Mesothelial cell of epicardium (in vitro differentiated cells): ENCODE measurements around the gene DHX58. TPM values are rescaled to one million over a fixed set of nuclear protein-coding genes. Genes with fewer than 3 reads are reported as not detected.

Source experiments
- DNase-seq, 2 experiments: peaks; one replicate each; pipeline ENCODE4 v3.0.0; 2021; ENCODE audit warnings: low spot score in 2 of 2; ENCODE audit not compliant: unreplicated experiment in 2 of 2
- H3K27ac Mint-ChIP-seq: 2 replicates; pipeline ENCODE4 v1.8.0; 2021; ENCODE audit warnings: mixed read lengths
- H3K27me3 Mint-ChIP-seq: 2 replicates; pipeline ENCODE4 v1.8.0; 2021; ENCODE audit warnings: low read depth, mixed read lengths
- H3K36me3 Mint-ChIP-seq: 2 replicates; pipeline ENCODE4 v1.8.0; 2021; ENCODE audit warnings: mixed read lengths
- H3K4me1 Mint-ChIP-seq: 2 replicates; pipeline ENCODE4 v1.8.0; 2021; ENCODE audit warnings: mixed read lengths
- H3K4me3 Mint-ChIP-seq: 2 replicates; pipeline ENCODE4 v1.8.0; 2021; ENCODE audit warnings: mild to moderate bottlenecking, moderate library complexity, mixed read lengths
- H3K9me3 Mint-ChIP-seq: 2 replicates; pipeline ENCODE4 v1.8.0; 2021; ENCODE audit warnings: mixed read lengths
- CTCF ChIP-seq: fragments of 200-600 bp; sonication (generic); IDR thresholded peaks from one replicate; pipeline ENCODE4 v1.5.0; 2021; ENCODE audit warnings: antibody characterized with exemption; ENCODE audit not compliant: unreplicated experiment
- total RNA-seq: library from RNA; stranded (reverse); gene quantifications from 3 replicates; pipeline ENCODE4 v1.2.1, GENCODE V29; 2021

The DHX58 gene
- total RNA-seq, 1 donor from 2014 or later = 11.3 TPM

DNA sequence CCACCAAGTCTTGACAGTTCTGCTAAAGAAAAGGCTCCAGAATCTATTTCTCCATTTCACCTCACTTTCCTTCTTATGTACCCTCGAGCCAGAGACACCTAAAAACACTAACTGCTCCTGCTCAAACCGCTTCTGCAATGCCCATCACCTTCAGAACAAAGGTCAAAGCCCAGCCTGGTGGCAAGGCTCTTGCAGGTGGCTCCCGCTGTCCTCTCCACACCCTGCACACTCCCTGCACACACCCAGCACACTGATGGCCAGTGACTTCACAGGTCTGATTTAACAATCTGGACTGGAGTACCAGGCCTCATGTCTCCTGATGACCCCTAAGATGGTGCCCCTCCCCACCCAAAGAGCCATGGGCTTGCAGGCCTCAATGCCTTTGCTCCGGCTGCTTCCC, 52.3 kb downstream of the DHX58 start:
- Mint-ChIP-seq H3K36me3 (no peaks in the 10 kb centered on the region), H3K9me3 (no peaks in the 10 kb centered on the region), H3K27me3 (peaks cover 3% of the 10 kb centered on the region), H3K4me3 (no peak overlapping the region), H3K27ac (no peak overlapping the region), H3K4me1 (peaks cover 7% of the 10 kb centered on the region)
- DNase-seq = no peak
- TF ChIP-seq CTCF = no peak

- peaks cover 6% of the 10 kb centered on the region for H3K27me3 Mint-ChIP-seq
- peaks cover 11% of the 10 kb centered on the region for H3K4me1 Mint-ChIP-seq
- no peak for TF ChIP-seq CTCF
- H3K9me3 Mint-ChIP-seq = no peaks in the 10 kb centered on the region
- H3K27ac Mint-ChIP-seq = no peak overlapping the region
- H3K4me3 Mint-ChIP-seq = no peak overlapping the region
- H3K36me3 Mint-ChIP-seq = no peaks in the 10 kb centered on the region
- no peak for DNase-seq
These were observed 52.7 kb downstream of the DHX58 start for GRCh38 chr17:42059815-42060214.

- peaks cover 22% of the 10 kb centered on the region for H3K4me1 Mint-ChIP-seq
- DNase-seq = no peak
- no peak for TF ChIP-seq CTCF
- no peaks in the 10 kb centered on the region for H3K9me3 Mint-ChIP-seq
- no peak overlapping the region for H3K4me3 Mint-ChIP-seq
- H3K27me3 Mint-ChIP-seq = peaks cover 14% of the 10 kb centered on the region
- no peak overlapping the region for H3K27ac Mint-ChIP-seq
- no peaks in the 10 kb centered on the region for H3K36me3 Mint-ChIP-seq
These were observed 54.5 kb downstream of the DHX58 start for GRCh38 chr17:42058063-42058462.

GRCh38 chr17:42056635-42057034, 55.9 kb downstream of the DHX58 start:
- H3K27me3 Mint-ChIP-seq = peaks cover 28% of the 10 kb centered on the region
- no peak overlapping the region for H3K27ac Mint-ChIP-seq
- no peaks in the 10 kb centered on the region for H3K9me3 Mint-ChIP-seq
- no peak for DNase-seq
- peaks cover 22% of the 10 kb centered on the region for H3K4me1 Mint-ChIP-seq
- no peak overlapping the region for H3K4me3 Mint-ChIP-seq
- no peak for TF ChIP-seq CTCF
- H3K36me3 Mint-ChIP-seq = no peaks in the 10 kb centered on the region

GRCh38 chr17:42055496-42055895, 57.0 kb downstream of the DHX58 start:
- Mint-ChIP-seq H3K4me1 (peaks cover 29% of the 10 kb centered on the region), H3K36me3 (no peaks in the 10 kb centered on the region), H3K27ac (no peak overlapping the region), H3K9me3 (no peaks in the 10 kb centered on the region), H3K27me3 (peaks cover 28% of the 10 kb centered on the region), H3K4me3 (no peak overlapping the region)
- DNase-seq = no peak
- no peak for TF ChIP-seq CTCF

DNA sequence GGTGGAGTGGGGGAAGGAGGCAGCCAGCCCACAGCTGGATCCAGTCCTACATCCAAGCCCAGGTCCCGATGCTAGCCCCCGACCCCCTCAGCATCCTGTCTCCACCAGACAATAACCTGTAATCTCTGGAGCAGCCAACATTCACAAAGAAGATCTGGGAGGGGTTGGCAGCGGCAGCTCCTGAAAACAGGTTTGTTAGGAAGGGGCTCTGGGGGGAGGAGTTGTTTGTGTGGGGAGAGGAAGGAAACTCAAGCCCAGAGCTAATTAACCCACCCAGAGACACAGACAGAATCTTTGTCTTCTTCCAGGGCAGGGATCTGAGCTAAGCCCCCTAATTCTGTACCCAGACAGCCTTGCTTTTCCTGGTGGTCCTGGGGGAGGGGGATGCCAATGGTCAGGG, 57.5 kb downstream of the DHX58 start:
- no peak overlapping the region for H3K4me3 Mint-ChIP-seq
- H3K9me3 Mint-ChIP-seq = no peaks in the 10 kb centered on the region
- H3K4me1 Mint-ChIP-seq = peaks cover 30% of the 10 kb centered on the region
- no peaks in the 10 kb centered on the region for H3K36me3 Mint-ChIP-seq
- TF ChIP-seq CTCF = no peak
- peaks cover 28% of the 10 kb centered on the region for H3K27me3 Mint-ChIP-seq
- peak overlapping the region; percentile 67 for H3K27ac Mint-ChIP-seq
- no peak for DNase-seq
